Sigmoid colon (tissue), 4 donors: Measurements from ENCODE around the gene KCNE4.

ENCODE experiments used
- EP300 ChIP-seq, 4 donors: sonication (generic); formaldehyde crosslinking; IDR thresholded peaks; one replicate each; pipeline ENCODE4 v1.6.1; 2017; ENCODE audit warnings: antibody characterized with exemption in 4 of 4
- POLR2A ChIP-seq, 2 donors: fragments of 450-650 bp; IDR thresholded peaks; one replicate each; pipeline ENCODE4 v1.6.1; 2016; ENCODE audit warnings: antibody characterized with exemption in 2 of 2, mild to moderate bottlenecking in 2 of 2, moderate library complexity in 2 of 2
- TF ChIP-seq, protein P1 (sequence below), 4 experiments: fragments of 450-650 bp in 3 of 4; fragments of 200-600 bp in 1 of 4; IDR thresholded peaks; one replicate each; pipeline ENCODE4 v1.5.1; 2016 to 2019; ENCODE audit warnings: antibody characterized with exemption in 4 of 4, mild to moderate bottlenecking in 3 of 4, moderate library complexity in 2 of 4

GRCh38 chr2:223029287-223029686 is 22.7 kb upstream of the KCNE4 start:
- TF ChIP-seq, protein P1, sequence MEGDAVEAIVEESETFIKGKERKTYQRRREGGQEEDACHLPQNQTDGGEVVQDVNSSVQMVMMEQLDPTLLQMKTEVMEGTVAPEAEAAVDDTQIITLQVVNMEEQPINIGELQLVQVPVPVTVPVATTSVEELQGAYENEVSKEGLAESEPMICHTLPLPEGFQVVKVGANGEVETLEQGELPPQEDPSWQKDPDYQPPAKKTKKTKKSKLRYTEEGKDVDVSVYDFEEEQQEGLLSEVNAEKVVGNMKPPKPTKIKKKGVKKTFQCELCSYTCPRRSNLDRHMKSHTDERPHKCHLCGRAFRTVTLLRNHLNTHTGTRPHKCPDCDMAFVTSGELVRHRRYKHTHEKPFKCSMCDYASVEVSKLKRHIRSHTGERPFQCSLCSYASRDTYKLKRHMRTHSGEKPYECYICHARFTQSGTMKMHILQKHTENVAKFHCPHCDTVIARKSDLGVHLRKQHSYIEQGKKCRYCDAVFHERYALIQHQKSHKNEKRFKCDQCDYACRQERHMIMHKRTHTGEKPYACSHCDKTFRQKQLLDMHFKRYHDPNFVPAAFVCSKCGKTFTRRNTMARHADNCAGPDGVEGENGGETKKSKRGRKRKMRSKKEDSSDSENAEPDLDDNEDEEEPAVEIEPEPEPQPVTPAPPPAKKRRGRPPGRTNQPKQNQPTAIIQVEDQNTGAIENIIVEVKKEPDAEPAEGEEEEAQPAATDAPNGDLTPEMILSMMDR (IDR thresholded peaks at IDR 0.05): no peak
- no peak for TF ChIP-seq EP300 (IDR thresholded peaks at IDR 0.05)
- TF ChIP-seq POLR2A (IDR thresholded peaks at IDR 0.05): no peak
